Hepatocyte (in vitro differentiated cells): ENCODE data around the gene TSPAN16.
"Not testable (repeated sequence)": the region's sequence is repeated elsewhere in the genome, so short reads cannot be mapped to it uniquely, and the experiment has no call there.

Source experiments
- CTCF ChIP-seq: fragments of 200-600 bp; sonication (generic); IDR thresholded peaks from 2 replicates; pipeline ENCODE4 v1.5.1; 2016; ENCODE audit warnings: antibody characterized with exemption, mild to moderate bottlenecking; ENCODE audit not compliant: poor library complexity
- EZH2 ChIP-seq: fragments of 200-600 bp; sonication (generic); IDR thresholded peaks from 2 replicates; pipeline ENCODE4 v1.6.1; 2016; ENCODE audit warnings: antibody characterized with exemption, mild to moderate bottlenecking, borderline replicate concordance
- EZH2phosphoT487 ChIP-seq: fragments of 200-600 bp; sonication (generic); IDR thresholded peaks from one replicate; pipeline ENCODE4 v1.6.1; 2018; ENCODE audit warnings: antibody characterized with exemption, mild to moderate bottlenecking, low read depth, moderate library complexity; ENCODE audit not compliant: unreplicated experiment, severe bottlenecking

GRCh38 chr19:11340099-11340467, 44.1 kb downstream of the TSPAN16 start:
- TF ChIP-seq CTCF, EZH2, EZH2phosphoT487: not testable (repeated sequence)
